HEK293 (cell line): ENCODE measurements around the gene PRTG.

ENCODE experiments used
- CTCF ChIA-PET: fragments of 350-600 bp; formaldehyde crosslinking; extraction: SDS; loops from one replicate; lab custom pipeline; 2021; ENCODE audit warnings: antibody characterized with exemption; lab: Yijun Ruan, JAX
- POLR2A ChIA-PET: fragments of 300-600 bp; formaldehyde crosslinking; extraction: SDS; loops from one replicate; lab custom pipeline; 2020; ENCODE audit warnings: antibody characterized with exemption, inconsistent platforms; lab: Yijun Ruan, JAX
- H3K27ac ChIP-seq: fragments of 200-500 bp; sonication (Bioruptor generic); 2 replicates; pipeline ENCODE4 v1.5.1; 2014; ENCODE audit warnings: low read depth, low read length, control low read depth, inconsistent platforms; ENCODE audit errors: extremely low read depth
- H3K36me3 ChIP-seq, 2 experiments: fragments of 200-500 bp in 1 of 2; sonication (Bioruptor generic) in 1 of 2; 1 replicate in 1 of 2; 2 replicates in 1 of 2; pipeline ENCODE4 v1.5.1; 2014 to 2017; ENCODE audit warnings: inconsistent platforms in 2 of 2, low read length in 2 of 2; ENCODE audit not compliant: control insufficient read depth in 2 of 2, insufficient read depth in 1 of 2
- H3K4me1 ChIP-seq: fragments of 200-500 bp; sonication (Bioruptor generic); 2 replicates; pipeline ENCODE4 v1.5.1; 2014; ENCODE audit warnings: mild to moderate bottlenecking, low read length, inconsistent platforms; ENCODE audit not compliant: control insufficient read depth, insufficient read depth
- H3K4me3 ChIP-seq: 2 replicates; pipeline ENCODE4 v1.5.1; 2011; ENCODE audit warnings: low read depth, mild to moderate bottlenecking, control low read depth, low read length, moderate library complexity
- H3K9me3 ChIP-seq: fragments of 200-500 bp; sonication (Bioruptor generic); 2 replicates; pipeline ENCODE4 v1.5.1; 2014; ENCODE audit warnings: low read depth, low read length, inconsistent platforms; ENCODE audit not compliant: control insufficient read depth, insufficient read depth
- HOXC10 ChIP-seq: sonication (generic); formaldehyde crosslinking; IDR thresholded peaks from 2 replicates; pipeline ENCODE4 v1.8.1; 2023; ENCODE audit warnings: mild to moderate bottlenecking, missing genetic modification reagents
- KLF9 ChIP-seq: fragments of 450-650 bp; formaldehyde crosslinking; IDR thresholded peaks from 2 replicates; pipeline ENCODE4 v1.5.1; 2016; ENCODE audit warnings: missing biosample characterization, missing genetic modification characterization, low read depth
- MZF1 ChIP-seq: fragments of 450-650 bp; formaldehyde crosslinking; IDR thresholded peaks from 2 replicates; pipeline ENCODE4 v1.5.1; 2017; ENCODE audit warnings: missing biosample characterization, missing genetic modification characterization, borderline replicate concordance
- PBX3 ChIP-seq: sonication (generic); formaldehyde crosslinking; IDR thresholded peaks from 2 replicates; pipeline ENCODE4 v1.8.1; 2022; ENCODE audit warnings: mild to moderate bottlenecking, moderate library complexity, missing genetic modification reagents
- SCRT1 ChIP-seq: fragments of 450-650 bp; formaldehyde crosslinking; IDR thresholded peaks from 2 replicates; pipeline ENCODE4 v1.5.1; 2016; ENCODE audit warnings: missing biosample characterization, missing genetic modification characterization, borderline replicate concordance
- SETDB1 ChIP-seq: IDR thresholded peaks from one replicate; pipeline ENCODE4 v1.6.1; 2017; ENCODE audit warnings: mild to moderate bottlenecking, low read length, moderate library complexity, mixed read lengths; ENCODE audit not compliant: insufficient read length
- SP3 ChIP-seq: fragments of 450-650 bp; formaldehyde crosslinking; IDR thresholded peaks from 2 replicates; pipeline ENCODE4 v1.5.1; 2016; ENCODE audit warnings: missing biosample characterization, missing genetic modification characterization
- ZNF202 ChIP-seq: fragments of 450-650 bp; formaldehyde crosslinking; IDR thresholded peaks from 2 replicates; pipeline ENCODE4 v1.5.1; 2016; ENCODE audit warnings: missing biosample characterization, missing genetic modification characterization, borderline replicate concordance
- ZNF239 ChIP-seq: fragments of 450-650 bp; formaldehyde crosslinking; IDR thresholded peaks from 2 replicates; pipeline ENCODE4 v1.5.1; 2016; ENCODE audit warnings: missing biosample characterization, missing genetic modification characterization
- ZNF248 ChIP-seq: fragments of 450-650 bp; formaldehyde crosslinking; IDR thresholded peaks from 2 replicates; pipeline ENCODE4 v1.5.1; 2017; ENCODE audit warnings: missing biosample characterization, missing genetic modification characterization
- ZNF311 ChIP-seq: fragments of 450-650 bp; formaldehyde crosslinking; IDR thresholded peaks from 2 replicates; pipeline ENCODE4 v1.5.1; 2017; ENCODE audit warnings: missing biosample characterization, missing genetic modification characterization, borderline replicate concordance
- ZNF391 ChIP-seq: fragments of 450-650 bp; formaldehyde crosslinking; IDR thresholded peaks from 2 replicates; pipeline ENCODE4 v1.5.1; 2016; ENCODE audit warnings: low read depth, missing biosample characterization, missing genetic modification characterization, borderline replicate concordance
- ZNF555 ChIP-seq: fragments of 450-650 bp; formaldehyde crosslinking; conservative IDR thresholded peaks from 2 replicates; pipeline ENCODE4 v1.5.1; 2017; ENCODE audit warnings: missing biosample characterization, mild to moderate bottlenecking, missing genetic modification characterization, inconsistent platforms
- ZNF596 ChIP-seq: fragments of 450-650 bp; IDR thresholded peaks from 2 replicates; pipeline ENCODE4 v1.5.0; 2018; ENCODE audit warnings: missing biosample characterization, mild to moderate bottlenecking, missing genetic modification characterization, moderate library complexity
- ZNF654 ChIP-seq: fragments of 450-650 bp; formaldehyde crosslinking; IDR thresholded peaks from 2 replicates; pipeline ENCODE4 v1.5.1; 2016; ENCODE audit warnings: low read depth, missing biosample characterization, missing genetic modification characterization
- ZNF768 ChIP-seq: fragments of 450-650 bp; formaldehyde crosslinking; IDR thresholded peaks from 2 replicates; pipeline ENCODE4 v1.5.1; 2018; ENCODE audit warnings: missing biosample characterization, mild to moderate bottlenecking, missing genetic modification characterization
- ZNF776 ChIP-seq: fragments of 450-650 bp; formaldehyde crosslinking; IDR thresholded peaks from 2 replicates; pipeline ENCODE4 v1.5.0; 2017; ENCODE audit warnings: missing biosample characterization, missing genetic modification characterization, borderline replicate concordance
- TF ChIP-seq, protein P1 (sequence below): fragments of 450-650 bp; formaldehyde crosslinking; IDR thresholded peaks from 2 replicates; pipeline ENCODE4 v1.5.1; 2016; ENCODE audit warnings: missing biosample characterization, missing genetic modification characterization, low read depth
- TF ChIP-seq, protein P2 (sequence below): fragments of 450-650 bp; formaldehyde crosslinking; IDR thresholded peaks from 2 replicates; pipeline ENCODE4 v1.5.1; 2017; ENCODE audit warnings: missing biosample characterization, missing genetic modification characterization
- TF ChIP-seq, protein P3 (sequence below): fragments of 450-650 bp; formaldehyde crosslinking; IDR thresholded peaks from 2 replicates; pipeline ENCODE4 v1.5.1; 2016; ENCODE audit warnings: missing biosample characterization, missing genetic modification characterization
- TF ChIP-seq, protein P4 (sequence below): fragments of 450-650 bp; formaldehyde crosslinking; IDR thresholded peaks from 2 replicates; pipeline ENCODE4 v1.5.1; 2016; ENCODE audit warnings: missing biosample characterization, missing genetic modification characterization

The PRTG gene

DNA sequence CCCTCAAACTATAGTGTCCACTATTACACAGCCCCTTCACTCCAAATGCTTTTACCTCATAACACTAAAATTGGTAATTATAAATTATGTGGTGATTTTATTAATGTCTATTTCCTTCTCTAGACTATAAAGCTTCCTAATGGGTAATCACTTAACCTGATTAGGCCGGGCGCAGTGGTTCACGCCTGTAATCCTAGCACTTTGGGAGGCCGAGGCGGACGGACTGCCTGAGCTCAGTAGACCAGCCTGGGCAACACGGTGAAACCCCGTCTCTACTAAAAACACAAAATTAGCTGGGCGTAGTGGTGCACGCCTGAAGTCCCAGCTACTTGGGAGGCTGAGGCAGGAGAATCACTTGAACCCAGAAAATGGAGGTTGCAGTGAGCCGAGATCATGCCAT lies 83.5 kb downstream of the PRTG start:
- H3K27ac ChIP-seq, result no peak overlapping the region
- H3K4me1 ChIP-seq, result peaks cover 27% of the 10 kb centered on the region
- H3K4me3 ChIP-seq, result no peak overlapping the region
- TF ChIP-seq ZNF239 (no peak), KLF9 (no peak), ZNF654 (tag by site-specific recombination) (no peak), ZNF768 (tag by site-specific recombination) (no peak), ZNF391 (tag by site-specific recombination) (no peak), ZNF311 (no peak), ZNF596 (tag by site-specific recombination) (no peak), ZNF248 (tag by site-specific recombination) (no peak), ZNF776 (tag by site-specific recombination) (no peak), ZNF555 (tag by site-specific recombination) (no peak), HOXC10 (CRISPR knock-in tag) (no peak), ZNF202 (no peak), SETDB1 (no peak), PBX3 (CRISPR knock-in tag) (no peak), SCRT1 (no peak), SP3 (tag by site-specific recombination) (no peak), MZF1 (no peak)
- TF ChIP-seq, protein P1, sequence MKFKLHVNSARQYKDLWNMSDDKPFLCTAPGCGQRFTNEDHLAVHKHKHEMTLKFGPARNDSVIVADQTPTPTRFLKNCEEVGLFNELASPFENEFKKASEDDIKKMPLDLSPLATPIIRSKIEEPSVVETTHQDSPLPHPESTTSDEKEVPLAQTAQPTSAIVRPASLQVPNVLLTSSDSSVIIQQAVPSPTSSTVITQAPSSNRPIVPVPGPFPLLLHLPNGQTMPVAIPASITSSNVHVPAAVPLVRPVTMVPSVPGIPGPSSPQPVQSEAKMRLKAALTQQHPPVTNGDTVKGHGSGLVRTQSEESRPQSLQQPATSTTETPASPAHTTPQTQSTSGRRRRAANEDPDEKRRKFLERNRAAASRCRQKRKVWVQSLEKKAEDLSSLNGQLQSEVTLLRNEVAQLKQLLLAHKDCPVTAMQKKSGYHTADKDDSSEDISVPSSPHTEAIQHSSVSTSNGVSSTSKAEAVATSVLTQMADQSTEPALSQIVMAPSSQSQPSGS (tag by site-specific recombination), result no peak
- TF ChIP-seq, protein P2, sequence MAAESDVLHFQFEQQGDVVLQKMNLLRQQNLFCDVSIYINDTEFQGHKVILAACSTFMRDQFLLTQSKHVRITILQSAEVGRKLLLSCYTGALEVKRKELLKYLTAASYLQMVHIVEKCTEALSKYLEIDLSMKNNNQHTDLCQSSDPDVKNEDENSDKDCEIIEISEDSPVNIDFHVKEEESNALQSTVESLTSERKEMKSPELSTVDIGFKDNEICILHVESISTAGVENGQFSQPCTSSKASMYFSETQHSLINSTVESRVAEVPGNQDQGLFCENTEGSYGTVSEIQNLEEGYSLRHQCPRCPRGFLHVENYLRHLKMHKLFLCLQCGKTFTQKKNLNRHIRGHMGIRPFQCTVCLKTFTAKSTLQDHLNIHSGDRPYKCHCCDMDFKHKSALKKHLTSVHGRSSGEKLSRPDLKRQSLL (tag by site-specific recombination), result no peak
- TF ChIP-seq, protein P3, sequence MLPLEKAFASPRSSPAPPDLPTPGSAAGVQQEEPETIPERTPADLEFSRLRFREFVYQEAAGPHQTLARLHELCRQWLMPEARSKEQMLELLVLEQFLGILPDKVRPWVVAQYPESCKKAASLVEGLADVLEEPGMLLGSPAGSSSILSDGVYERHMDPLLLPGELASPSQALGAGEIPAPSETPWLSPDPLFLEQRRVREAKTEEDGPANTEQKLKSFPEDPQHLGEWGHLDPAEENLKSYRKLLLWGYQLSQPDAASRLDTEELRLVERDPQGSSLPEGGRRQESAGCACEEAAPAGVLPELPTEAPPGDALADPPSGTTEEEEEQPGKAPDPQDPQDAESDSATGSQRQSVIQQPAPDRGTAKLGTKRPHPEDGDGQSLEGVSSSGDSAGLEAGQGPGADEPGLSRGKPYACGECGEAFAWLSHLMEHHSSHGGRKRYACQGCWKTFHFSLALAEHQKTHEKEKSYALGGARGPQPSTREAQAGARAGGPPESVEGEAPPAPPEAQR (tag by site-specific recombination), result no peak
- ChIA-PET POLR2A (no interaction called here), CTCF (interaction anchor here (1.3 kb wide), 1 partner anchor 115 kb away, joined by 5 read pairs; no protein-coding TSS in a partner anchor)
- H3K36me3 ChIP-seq, result no peaks in the 10 kb centered on the region; a peak in 1 of 3 replicates
- H3K9me3 ChIP-seq, result no peaks in the 10 kb centered on the region

GRCh38 chr15:55658886-55659285 lies 84.1 kb downstream of the PRTG start:
- Histone ChIP-seq H3K36me3 (no peaks in the 10 kb centered on the region; a peak in 1 of 3 replicates), H3K4me3 (no peak overlapping the region), H3K9me3 (no peaks in the 10 kb centered on the region), H3K27ac (no peak overlapping the region), H3K4me1 (peaks cover 28% of the 10 kb centered on the region)
- ChIA-PET POLR2A (no interaction called here), CTCF (interaction anchor here (1.3 kb wide), 1 partner anchor 115 kb away, joined by 5 read pairs; no protein-coding TSS in a partner anchor)
- TF ChIP-seq, protein P4, sequence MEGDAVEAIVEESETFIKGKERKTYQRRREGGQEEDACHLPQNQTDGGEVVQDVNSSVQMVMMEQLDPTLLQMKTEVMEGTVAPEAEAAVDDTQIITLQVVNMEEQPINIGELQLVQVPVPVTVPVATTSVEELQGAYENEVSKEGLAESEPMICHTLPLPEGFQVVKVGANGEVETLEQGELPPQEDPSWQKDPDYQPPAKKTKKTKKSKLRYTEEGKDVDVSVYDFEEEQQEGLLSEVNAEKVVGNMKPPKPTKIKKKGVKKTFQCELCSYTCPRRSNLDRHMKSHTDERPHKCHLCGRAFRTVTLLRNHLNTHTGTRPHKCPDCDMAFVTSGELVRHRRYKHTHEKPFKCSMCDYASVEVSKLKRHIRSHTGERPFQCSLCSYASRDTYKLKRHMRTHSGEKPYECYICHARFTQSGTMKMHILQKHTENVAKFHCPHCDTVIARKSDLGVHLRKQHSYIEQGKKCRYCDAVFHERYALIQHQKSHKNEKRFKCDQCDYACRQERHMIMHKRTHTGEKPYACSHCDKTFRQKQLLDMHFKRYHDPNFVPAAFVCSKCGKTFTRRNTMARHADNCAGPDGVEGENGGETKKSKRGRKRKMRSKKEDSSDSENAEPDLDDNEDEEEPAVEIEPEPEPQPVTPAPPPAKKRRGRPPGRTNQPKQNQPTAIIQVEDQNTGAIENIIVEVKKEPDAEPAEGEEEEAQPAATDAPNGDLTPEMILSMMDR (tag by site-specific recombination), result no peak
